ENCODE data around the gene SLC16A13.

Gene SLC16A13

DNA sequence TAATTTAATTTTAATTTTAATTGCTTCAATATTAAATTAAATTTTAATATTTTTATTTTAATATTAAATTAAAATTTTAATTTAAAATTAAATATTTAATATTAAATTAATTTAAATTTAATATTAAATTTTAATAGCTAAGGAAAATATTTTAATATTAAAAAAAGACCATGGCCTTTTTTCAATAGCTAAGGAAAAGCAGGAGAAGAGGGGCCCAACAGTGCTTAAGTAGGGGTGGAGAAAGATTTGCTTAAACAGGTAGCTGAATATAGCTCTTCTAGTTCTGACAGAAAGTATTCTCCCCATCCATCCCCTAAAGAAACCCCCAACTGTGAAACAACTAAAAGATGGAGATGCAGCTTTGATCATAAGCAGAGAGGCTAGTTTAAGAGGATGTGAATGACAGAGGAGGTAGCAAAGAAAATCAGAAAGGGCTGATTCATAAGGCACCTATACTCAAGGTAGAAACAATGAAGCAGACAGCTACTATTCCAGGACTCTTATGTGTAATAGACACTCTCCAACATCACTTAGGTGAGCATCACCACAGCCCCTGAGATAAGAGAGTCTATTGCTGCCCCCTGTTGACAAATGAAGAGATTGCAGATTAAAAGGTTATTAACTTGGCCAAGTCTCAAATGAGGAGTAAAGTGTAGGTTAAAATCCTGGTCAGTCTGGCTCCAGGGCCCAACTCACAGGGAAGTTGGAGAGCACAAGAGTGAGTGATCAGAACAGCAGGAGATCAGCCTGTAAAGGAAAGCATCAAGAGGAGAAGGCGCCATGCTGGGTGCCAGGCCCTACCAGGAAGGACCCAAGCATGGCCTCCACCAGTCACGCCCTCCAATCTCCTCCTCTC is 31.2 kb upstream of the SLC16A13 start:
- ATAC-seq: peak; percentile 97
- H3K27ac Mint-ChIP-seq: no peak overlapping the region
- peak; percentile 38 to 71 for DNase-seq (ENCODE audit: low spot score in 2 of 2)
- H3K4me1 Mint-ChIP-seq: peaks cover 38% of the 10 kb centered on the region
- peaks cover 80% of the 10 kb centered on the region for H3K36me3 Mint-ChIP-seq
- no peaks in the 10 kb centered on the region for H3K9me3 Mint-ChIP-seq
- no peak overlapping the region for H3K4me3 Mint-ChIP-seq

DNA sequence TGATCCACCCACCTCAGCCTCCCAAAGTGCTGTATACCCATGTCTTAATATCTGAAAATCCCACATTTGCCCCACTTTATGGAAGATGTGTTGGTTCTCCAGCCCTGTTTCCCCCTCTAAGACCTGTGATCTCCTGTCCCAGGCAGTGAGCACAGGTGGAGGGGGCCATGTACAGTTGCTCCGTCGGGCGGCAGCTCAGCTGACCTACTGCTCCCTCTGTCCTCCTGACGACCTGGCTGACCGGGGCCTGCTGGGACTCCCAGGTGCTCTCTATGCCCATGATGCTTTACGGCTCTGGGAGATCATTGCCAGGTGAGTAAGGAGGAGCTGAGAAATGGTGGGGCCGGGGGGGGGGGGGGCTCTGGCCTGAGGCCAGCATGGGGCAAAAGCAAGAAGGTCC is 30.1 kb upstream of the SLC16A13 start:
- Mint-ChIP-seq H3K9me3 (no peaks in the 10 kb centered on the region), H3K4me1 (peaks cover 46% of the 10 kb centered on the region), H3K36me3 (peaks cover 72% of the 10 kb centered on the region), H3K4me3 (no peak overlapping the region), H3K27ac (no peak overlapping the region)
- no peak for ATAC-seq
- no peak for DNase-seq (ENCODE audit: low spot score in 2 of 2)

DNA sequence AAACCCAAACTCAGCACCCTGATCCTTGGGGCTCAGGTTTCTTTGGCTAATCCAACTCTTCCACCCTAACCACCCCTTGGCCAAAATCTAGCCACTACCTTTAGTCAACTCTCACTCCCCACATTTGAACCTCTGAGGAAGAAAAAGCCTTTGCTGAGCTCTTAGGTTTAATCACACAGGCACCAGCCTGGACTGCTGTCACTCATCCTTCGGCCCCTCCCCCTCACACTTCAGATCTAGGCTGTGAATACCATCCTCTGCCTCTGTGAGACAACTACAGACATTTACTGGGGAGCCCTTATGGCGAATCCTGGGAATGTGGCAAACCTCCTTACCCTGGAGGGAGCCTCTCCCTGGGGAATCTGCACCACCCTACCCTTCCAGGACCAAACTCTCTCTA is 28.7 kb upstream of the SLC16A13 start:
- H3K4me3 Mint-ChIP-seq: no peak overlapping the region
- peaks cover 62% of the 10 kb centered on the region for H3K36me3 Mint-ChIP-seq
- no peak for DNase-seq (ENCODE audit: low spot score in 2 of 2)
- no peak for ATAC-seq
- H3K27ac Mint-ChIP-seq: peak overlapping the region; percentile 63
- H3K4me1 Mint-ChIP-seq: peaks cover 40% of the 10 kb centered on the region
- no peaks in the 10 kb centered on the region for H3K9me3 Mint-ChIP-seq

DNA sequence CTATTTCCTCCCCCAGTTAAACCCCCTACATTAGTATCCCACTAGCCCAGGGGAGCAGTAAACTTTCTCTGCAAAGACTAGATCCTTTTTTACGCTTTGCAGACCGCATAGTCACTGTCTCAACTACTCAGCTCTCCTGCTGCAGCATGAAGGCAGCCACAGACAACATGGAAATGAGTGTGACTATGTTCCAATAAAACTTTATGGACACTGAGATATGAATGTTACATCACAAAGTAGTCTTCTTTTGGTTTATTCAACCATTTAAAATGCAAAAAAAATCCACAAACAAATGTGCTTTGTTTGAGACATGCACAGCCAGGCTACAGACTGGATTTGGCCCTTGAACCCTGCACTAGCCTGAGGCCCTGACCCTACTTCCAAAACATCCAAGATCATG is 25.3 kb upstream of the SLC16A13 start:
- Mint-ChIP-seq H3K27ac (peak overlapping the region; percentile 56), H3K9me3 (no peaks in the 10 kb centered on the region), H3K4me1 (peaks cover 40% of the 10 kb centered on the region), H3K4me3 (peak overlapping the region; percentile 97), H3K36me3 (peaks cover 68% of the 10 kb centered on the region)
- DNase-seq (ENCODE audit: low spot score in 2 of 2) (no peak), ATAC-seq (no peak)

DNA sequence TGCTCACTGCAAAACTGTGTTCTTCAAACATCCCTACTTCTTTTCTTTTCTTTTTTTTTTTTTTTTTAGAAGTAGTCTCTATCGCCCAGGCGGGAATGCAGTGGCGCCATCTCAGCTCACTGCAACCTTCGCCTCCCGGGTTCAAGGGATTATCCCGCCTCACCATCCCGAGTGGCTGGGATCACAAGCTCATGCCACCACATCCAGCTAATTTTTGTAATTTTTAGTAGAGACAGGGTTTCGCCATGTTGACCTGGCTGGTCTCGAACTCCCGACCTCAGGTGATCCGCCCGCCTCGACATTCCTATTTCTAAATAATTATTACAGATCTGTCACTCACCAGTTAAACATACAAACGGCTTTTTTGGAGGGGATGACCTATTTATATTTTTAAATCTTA is 24.4 kb upstream of the SLC16A13 start:
- no peak for ATAC-seq
- peaks cover 44% of the 10 kb centered on the region for H3K4me1 Mint-ChIP-seq
- DNase-seq (ENCODE audit: low spot score in 2 of 2): no peak
- H3K4me3 Mint-ChIP-seq: peak overlapping the region; percentile 97
- peak overlapping the region; percentile 99 for H3K27ac Mint-ChIP-seq
- H3K9me3 Mint-ChIP-seq: no peaks in the 10 kb centered on the region
- H3K36me3 Mint-ChIP-seq: peaks cover 74% of the 10 kb centered on the region

DNA sequence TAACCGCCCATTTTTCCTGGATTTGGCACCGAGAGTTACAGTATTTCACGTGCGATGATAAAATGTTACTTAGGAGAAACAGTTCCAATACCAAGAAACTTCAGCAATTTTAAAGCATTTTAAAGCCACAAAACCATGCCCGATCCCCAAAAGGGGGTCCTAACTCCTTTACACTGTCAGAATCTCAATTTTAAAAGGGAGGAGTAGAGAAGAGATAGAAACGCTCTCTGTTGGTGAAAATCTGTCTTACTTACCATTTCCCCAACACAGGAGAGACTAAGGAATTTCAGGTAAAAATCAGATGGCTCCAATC is 23.9 kb upstream of the SLC16A13 start:
- peaks cover 44% of the 10 kb centered on the region for H3K4me1 Mint-ChIP-seq
- DNase-seq (ENCODE audit: low spot score in 2 of 2) (no peak), ATAC-seq (no peak)
- H3K27ac Mint-ChIP-seq: peak overlapping the region; percentile 99
- no peaks in the 10 kb centered on the region for H3K9me3 Mint-ChIP-seq
- H3K4me3 Mint-ChIP-seq: peak overlapping the region; percentile 97
- peaks cover 74% of the 10 kb centered on the region for H3K36me3 Mint-ChIP-seq

DNA sequence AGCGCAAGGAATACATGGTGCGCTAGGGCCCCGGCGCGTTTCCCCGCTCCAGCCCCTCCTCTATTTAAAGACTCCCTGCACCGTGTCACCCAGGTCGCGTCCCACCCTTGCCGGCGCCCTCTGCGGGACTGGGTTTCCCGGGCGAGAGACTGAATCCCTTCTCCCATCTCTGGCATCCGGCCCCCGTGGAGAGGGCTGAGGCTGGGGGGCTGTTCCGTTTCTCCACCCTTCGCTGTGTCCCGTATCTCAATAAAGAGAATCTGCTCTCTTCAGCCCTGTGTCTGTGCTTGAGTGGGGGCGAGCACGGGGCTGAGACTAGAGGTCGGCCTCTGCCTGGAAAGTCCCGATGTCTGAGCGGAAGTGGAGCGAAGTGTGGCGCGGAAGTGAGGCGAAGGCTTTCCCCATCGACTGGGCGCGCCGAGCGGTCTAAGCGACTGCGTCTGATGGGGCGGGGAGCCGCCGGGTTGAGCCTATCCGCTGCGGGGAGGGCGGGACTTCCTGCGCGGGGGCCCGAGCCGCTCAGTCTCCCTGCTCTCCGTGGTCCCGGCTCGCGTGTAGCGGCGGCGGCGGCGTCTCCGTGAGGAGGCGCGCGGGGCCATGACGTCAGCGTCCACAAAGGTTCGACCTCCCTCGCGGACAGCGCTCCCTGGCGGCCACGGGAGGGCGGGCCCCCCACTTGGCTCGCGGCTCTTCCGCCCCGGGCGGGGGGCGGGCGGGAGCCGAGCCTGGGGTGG is 21.4 kb upstream of the SLC16A13 start:
- ATAC-seq (peak; percentile 92), DNase-seq (ENCODE audit: low spot score in 2 of 2) (peak; percentile 98)
- Mint-ChIP-seq H3K9me3 (no peaks in the 10 kb centered on the region), H3K4me1 (peaks cover 60% of the 10 kb centered on the region), H3K27ac (peak overlapping the region; percentile 99), H3K4me3 (peak overlapping the region; percentile 97), H3K36me3 (peaks cover 67% of the 10 kb centered on the region)

DNA sequence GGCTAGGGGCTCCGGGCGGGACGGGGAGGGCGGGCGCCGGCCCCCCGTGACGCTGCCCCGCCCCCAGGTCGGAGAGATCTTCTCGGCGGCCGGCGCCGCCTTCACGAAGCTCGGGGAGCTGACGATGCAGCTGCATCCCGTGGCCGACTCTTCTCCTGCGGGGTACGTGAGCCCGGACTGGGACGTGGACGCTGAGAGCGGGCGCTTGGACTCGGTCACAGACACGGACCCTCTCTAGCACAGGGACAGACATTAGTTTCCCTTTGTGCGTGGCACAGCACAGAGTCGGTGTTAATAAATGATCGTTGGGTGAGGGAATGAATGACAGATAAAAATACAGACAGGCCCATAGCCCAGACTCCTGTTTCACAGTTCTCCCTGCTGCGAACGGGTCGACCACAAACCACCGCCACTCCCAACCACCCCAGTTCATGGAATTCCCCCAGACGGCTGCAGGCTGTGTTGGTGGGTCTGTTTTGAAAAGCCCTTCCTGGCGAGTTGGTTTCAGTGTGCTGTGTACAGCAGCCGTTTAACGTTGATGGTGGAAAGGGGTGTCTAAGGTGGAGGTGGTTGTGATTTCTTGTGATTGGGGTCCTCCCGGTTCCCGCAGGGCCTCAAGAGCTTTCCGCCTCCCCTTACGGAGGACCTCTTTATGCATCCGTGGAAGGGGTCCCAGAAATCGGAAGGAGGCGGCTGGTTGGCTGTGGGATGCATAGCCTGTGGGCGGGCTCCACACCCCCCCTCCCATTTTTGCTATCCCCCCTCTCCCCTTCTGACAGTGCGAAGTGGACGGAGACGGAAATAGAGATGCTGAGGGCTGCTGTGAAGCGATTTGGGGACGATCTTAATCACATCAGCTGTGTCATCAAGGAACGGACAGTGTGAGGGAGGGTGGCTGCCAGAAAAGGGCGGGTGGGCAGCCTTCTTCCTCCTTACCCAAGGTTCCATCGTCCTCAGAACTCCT is 20.5 kb upstream of the SLC16A13 start:
- Mint-ChIP-seq H3K4me1 (peaks cover 56% of the 10 kb centered on the region), H3K9me3 (no peaks in the 10 kb centered on the region), H3K27ac (peak overlapping the region; percentile 99), H3K4me3 (peak overlapping the region; percentile 97), H3K36me3 (peaks cover 63% of the 10 kb centered on the region)
- DNase-seq (ENCODE audit: low spot score in 2 of 2) (peak; percentile 65 to 94), ATAC-seq (peak; percentile 49)

DNA sequence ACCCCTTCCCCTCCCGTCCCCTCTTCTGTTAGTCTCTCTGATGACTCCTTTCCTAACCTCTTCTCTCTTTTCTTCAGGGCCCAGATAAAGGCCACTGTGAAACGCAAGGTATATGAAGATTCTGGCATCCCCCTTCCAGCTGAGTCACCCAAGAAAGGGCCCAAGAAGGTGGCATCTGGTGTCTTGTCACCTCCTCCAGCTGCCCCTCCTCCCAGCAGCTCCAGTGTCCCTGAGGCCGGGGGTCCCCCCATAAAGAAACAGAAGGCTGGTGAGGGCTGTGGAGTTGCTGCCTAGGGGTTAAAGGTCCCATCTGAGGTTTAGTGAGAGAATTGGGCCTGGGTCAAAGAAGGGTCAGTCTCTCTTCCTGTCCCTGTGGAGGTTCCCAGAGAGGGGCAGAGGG is 19.4 kb upstream of the SLC16A13 start:
- Mint-ChIP-seq H3K9me3 (no peaks in the 10 kb centered on the region), H3K4me3 (peak overlapping the region; percentile 97), H3K27ac (peak overlapping the region; percentile 99), H3K36me3 (peaks cover 67% of the 10 kb centered on the region), H3K4me1 (peaks cover 58% of the 10 kb centered on the region)
- DNase-seq (ENCODE audit: low spot score in 2 of 2) (no peak), ATAC-seq (no peak)

DNA sequence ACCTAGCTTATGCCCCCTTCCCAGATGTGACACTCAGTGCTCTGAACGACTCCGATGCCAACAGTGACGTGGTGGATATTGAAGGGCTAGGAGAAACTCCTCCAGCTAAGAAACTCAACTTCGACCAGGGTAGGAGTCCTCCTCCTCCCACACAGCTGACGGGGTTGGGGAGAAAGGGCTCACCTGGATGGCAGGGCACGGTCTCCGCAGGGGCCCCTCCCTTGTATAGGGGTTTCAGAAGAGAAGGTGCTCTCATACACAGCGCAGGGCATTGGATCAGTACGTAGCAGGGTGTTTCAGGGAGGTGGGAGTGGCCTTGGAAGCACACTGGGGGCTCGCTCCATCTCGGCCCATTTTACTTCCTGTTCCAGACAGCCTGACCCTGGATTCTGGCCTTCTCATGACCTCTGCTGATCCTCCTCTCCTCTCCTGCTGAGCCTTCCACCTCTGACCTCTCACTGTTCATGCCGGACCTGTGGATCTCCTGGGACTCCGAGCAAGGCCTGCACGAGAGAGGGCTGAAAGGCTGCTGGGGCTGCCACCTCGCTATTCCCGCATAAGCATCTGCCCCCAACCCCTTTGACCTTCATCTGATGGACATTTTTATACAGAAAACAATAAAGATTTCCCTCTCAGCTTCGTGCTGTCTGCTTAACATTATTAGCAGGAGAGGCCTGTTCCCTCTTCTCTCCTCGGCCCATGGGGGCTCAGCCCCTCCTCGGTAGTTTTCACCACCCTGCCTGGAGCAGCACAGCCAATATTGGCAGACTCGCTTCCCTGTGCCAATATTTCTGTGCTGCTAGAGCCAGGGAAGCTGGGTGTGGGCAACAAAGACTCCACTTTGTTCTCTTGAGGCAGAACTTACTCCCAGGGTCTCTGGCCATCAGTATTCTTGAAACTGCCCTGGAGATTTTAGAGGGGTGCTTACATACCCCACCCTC is 18.7 kb upstream of the SLC16A13 start:
- H3K4me3 Mint-ChIP-seq: peak overlapping the region; percentile 97
- H3K36me3 Mint-ChIP-seq: peaks cover 66% of the 10 kb centered on the region
- no peak for DNase-seq (ENCODE audit: low spot score in 2 of 2)
- H3K27ac Mint-ChIP-seq: peak overlapping the region; percentile 99
- H3K9me3 Mint-ChIP-seq: no peaks in the 10 kb centered on the region
- no peak for ATAC-seq
- peaks cover 65% of the 10 kb centered on the region for H3K4me1 Mint-ChIP-seq

DNA sequence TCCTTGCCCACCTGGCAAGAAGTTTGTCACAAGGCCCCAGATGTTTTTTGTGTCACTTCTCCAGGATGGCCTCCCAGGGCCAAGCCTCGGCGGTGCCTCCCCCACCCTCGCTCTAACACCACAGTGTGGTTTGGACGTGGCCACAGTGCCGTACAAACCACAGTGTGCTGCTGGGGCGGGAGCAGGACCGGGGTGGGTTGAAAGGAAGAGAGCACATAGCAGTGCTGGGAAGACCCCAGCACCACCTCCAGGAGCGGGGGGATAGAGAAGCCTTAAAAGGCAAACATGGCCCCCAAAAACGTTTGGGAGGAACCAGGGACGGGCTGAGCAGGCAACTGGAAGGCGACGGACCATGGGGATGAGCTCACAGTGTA is 18.0 kb upstream of the SLC16A13 start:
- H3K27ac Mint-ChIP-seq: peak overlapping the region; percentile 96
- peak overlapping the region; percentile 97 for H3K4me3 Mint-ChIP-seq
- ATAC-seq (no peak), DNase-seq (ENCODE audit: low spot score in 2 of 2) (peak in 1 of 2 donors; percentile 68)
- H3K9me3 Mint-ChIP-seq: no peaks in the 10 kb centered on the region
- peaks cover 61% of the 10 kb centered on the region for H3K36me3 Mint-ChIP-seq
- H3K4me1 Mint-ChIP-seq: peaks cover 72% of the 10 kb centered on the region

DNA sequence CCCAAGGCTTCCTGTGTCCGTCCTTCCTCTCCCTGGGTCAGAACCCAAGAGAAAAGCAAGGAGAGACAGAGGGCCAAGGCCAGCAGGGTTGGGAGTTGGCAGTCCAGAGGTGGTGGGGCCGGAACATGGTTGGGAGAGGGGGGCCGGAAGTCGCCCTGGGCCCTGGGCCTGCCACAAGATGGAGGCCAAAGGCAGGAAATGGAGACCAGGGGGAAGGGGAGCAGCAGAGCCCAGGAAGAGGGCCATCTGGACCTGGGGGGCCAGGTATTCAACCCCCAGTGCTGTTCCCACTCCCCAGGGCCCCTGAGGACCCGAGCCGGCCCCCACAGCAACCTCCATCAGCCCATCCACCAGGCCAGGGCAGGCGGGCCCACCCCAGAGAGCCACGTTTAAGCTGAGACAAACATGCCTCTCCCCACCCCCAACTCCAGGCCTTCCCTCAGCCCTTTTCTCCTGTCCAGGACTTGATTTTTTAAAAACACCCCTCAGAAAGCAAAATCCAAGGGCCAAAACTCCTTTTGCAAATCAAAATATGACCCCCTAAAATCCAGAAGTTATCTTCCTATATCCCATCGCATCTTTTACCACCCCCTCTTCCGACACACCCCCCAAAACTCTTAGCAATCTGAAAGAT is 17.4 kb upstream of the SLC16A13 start:
- H3K36me3 Mint-ChIP-seq: peaks cover 61% of the 10 kb centered on the region
- ATAC-seq: no peak
- peak overlapping the region; percentile 97 for H3K4me3 Mint-ChIP-seq
- peaks cover 78% of the 10 kb centered on the region for H3K4me1 Mint-ChIP-seq
- H3K27ac Mint-ChIP-seq: peak overlapping the region; percentile 96
- H3K9me3 Mint-ChIP-seq: no peaks in the 10 kb centered on the region
- no peak for DNase-seq (ENCODE audit: low spot score in 2 of 2)

DNA sequence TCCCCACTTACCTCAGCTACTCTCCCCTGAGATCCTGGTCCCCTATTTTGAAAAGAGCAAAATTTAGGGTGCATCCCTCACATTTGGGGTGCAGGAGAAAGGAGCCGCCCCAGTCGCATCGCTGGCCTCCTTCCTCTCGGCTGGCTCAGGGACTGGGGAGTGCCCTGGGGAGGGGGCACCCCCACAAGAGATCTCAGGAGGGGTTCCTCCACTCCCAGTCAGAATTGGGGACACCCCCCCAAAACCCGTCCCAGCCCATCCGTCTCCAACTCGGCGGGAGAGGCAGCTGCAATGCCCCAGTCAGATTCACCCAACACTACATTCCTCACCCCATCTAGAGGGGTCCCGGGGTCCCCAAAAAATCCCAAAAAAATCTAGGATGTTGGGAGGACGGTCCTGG is 16.4 kb upstream of the SLC16A13 start:
- no peak for DNase-seq (ENCODE audit: low spot score in 2 of 2)
- Mint-ChIP-seq H3K36me3 (peaks cover 60% of the 10 kb centered on the region), H3K4me1 (peaks cover 86% of the 10 kb centered on the region), H3K27ac (peak overlapping the region; percentile 96), H3K9me3 (no peaks in the 10 kb centered on the region), H3K4me3 (peak overlapping the region; percentile 97)
- no peak for ATAC-seq
